ENCODE results near the gene PSMD1. TPM values are rescaled to one million over a fixed set of nuclear protein-coding genes. Genes with fewer than 3 reads are reported as not detected.

PSMD1 gene
- total RNA-seq, 1 experiment from 2014 or later: 245 TPM

- Histone ChIP-seq H3K4me3 (ENCODE audit: low read depth, low read length, poor library complexity, severe bottlenecking) (no peak overlapping the region), H3K27ac (ENCODE audit: low read depth, low read length, poor library complexity, severe bottlenecking) (no peak overlapping the region), H3K4me1 (ENCODE audit: insufficient read depth, low read length, poor library complexity, severe bottlenecking) (peaks cover 2% of the 10 kb centered on the region), H3K27me3 (replicated peaks; ENCODE audit: insufficient read depth, low read depth, low read length, poor library complexity) (no peaks in the 10 kb centered on the region), H3K36me3 (ENCODE audit: insufficient read depth, low read length, poor library complexity, severe bottlenecking) (no peaks in the 10 kb centered on the region), H3K9me3 (ENCODE audit: low read depth, low read length, poor library complexity, severe bottlenecking) (no peaks in the 10 kb centered on the region)
- no peak for DNase-seq (ENCODE audit: low spot score)
- intact Hi-C loops (cut with micrococcal nuclease; ENCODE audit: unreplicated experiment): no loop called here
- TF ChIP-seq CTCF (conservative IDR thresholded peaks at IDR 0.05; ENCODE audit: low read depth, low read length) (no peak), EZH2 (IDR thresholded peaks at IDR 0.05; ENCODE audit: borderline replicate concordance, low read depth, low read length, poor library complexity, severe bottlenecking) (no peak)
- ChIA-PET POLR2A (ENCODE audit: low non-redundant PET) (no interaction called here), CTCF (no interaction called here)
- no TSS peak for BruUV-seq (replicated peaks)
Measured at GRCh38 chr2:231204146-231204545, 147.5 kb downstream of the PSMD1 start.

- no peak overlapping the region for H3K27ac ChIP-seq (ENCODE audit: low read depth, low read length, poor library complexity, severe bottlenecking)
- ChIA-PET CTCF (no interaction called here), POLR2A (ENCODE audit: low non-redundant PET) (no interaction called here)
- TF ChIP-seq EZH2 (IDR thresholded peaks at IDR 0.05; ENCODE audit: borderline replicate concordance, low read depth, low read length, poor library complexity, severe bottlenecking) (no peak), CTCF (conservative IDR thresholded peaks at IDR 0.05; ENCODE audit: low read depth, low read length) (no peak)
- no TSS peak for BruUV-seq (replicated peaks)
- H3K4me3 ChIP-seq (ENCODE audit: low read depth, low read length, poor library complexity, severe bottlenecking): no peak overlapping the region
- no peaks in the 10 kb centered on the region for H3K36me3 ChIP-seq (ENCODE audit: insufficient read depth, low read length, poor library complexity, severe bottlenecking)
- DNase-seq (ENCODE audit: low spot score): no peak
- H3K27me3 ChIP-seq (replicated peaks; ENCODE audit: insufficient read depth, low read depth, low read length, poor library complexity): no peaks in the 10 kb centered on the region
- no peaks in the 10 kb centered on the region for H3K9me3 ChIP-seq (ENCODE audit: low read depth, low read length, poor library complexity, severe bottlenecking)
- H3K4me1 ChIP-seq (ENCODE audit: insufficient read depth, low read length, poor library complexity, severe bottlenecking): no peaks in the 10 kb centered on the region
- intact Hi-C loops (cut with micrococcal nuclease; ENCODE audit: unreplicated experiment): no loop called here
Measured at GRCh38 chr2:231204581-231204980, 147.9 kb downstream of the PSMD1 start.

GRCh38 chr2:231207734-231208133, 151.1 kb downstream of the PSMD1 start:
- TF ChIP-seq EZH2 (IDR thresholded peaks at IDR 0.05; ENCODE audit: borderline replicate concordance, low read depth, low read length, poor library complexity, severe bottlenecking) (no peak), CTCF (conservative IDR thresholded peaks at IDR 0.05; ENCODE audit: low read depth, low read length) (no peak)
- BruUV-seq (replicated peaks): no TSS peak
- H3K27ac ChIP-seq (ENCODE audit: low read depth, low read length, poor library complexity, severe bottlenecking): no peak overlapping the region
- H3K36me3 ChIP-seq (ENCODE audit: insufficient read depth, low read length, poor library complexity, severe bottlenecking): no peaks in the 10 kb centered on the region
- no peak for DNase-seq (ENCODE audit: low spot score)
- ChIA-PET CTCF (no interaction called here), POLR2A (ENCODE audit: low non-redundant PET) (no interaction called here)
- no peaks in the 10 kb centered on the region for H3K4me1 ChIP-seq (ENCODE audit: insufficient read depth, low read length, poor library complexity, severe bottlenecking)
- H3K27me3 ChIP-seq (replicated peaks; ENCODE audit: insufficient read depth, low read depth, low read length, poor library complexity): no peaks in the 10 kb centered on the region
- H3K9me3 ChIP-seq (ENCODE audit: low read depth, low read length, poor library complexity, severe bottlenecking): no peaks in the 10 kb centered on the region
- H3K4me3 ChIP-seq (ENCODE audit: low read depth, low read length, poor library complexity, severe bottlenecking): no peak overlapping the region
- intact Hi-C loops (cut with micrococcal nuclease; ENCODE audit: unreplicated experiment): no loop called here
